GM12891 (cell line): Measurements from ENCODE around the gene VAMP8.

ENCODE experiments used
- POLR2A ChIP-seq: IDR thresholded peaks from 2 replicates; pipeline ENCODE4 v1.6.1; 2011; ENCODE audit warnings: low read depth, low read length, control low read depth
- POLR2AphosphoS5 ChIP-seq: IDR thresholded peaks from 2 replicates; pipeline ENCODE4 v1.6.1; 2011; ENCODE audit warnings: low read depth, low read length, control low read depth
- POU2F2 ChIP-seq: IDR thresholded peaks from 2 replicates; pipeline ENCODE4 v1.6.1; 2011; ENCODE audit warnings: low read depth, mild to moderate bottlenecking, control low read depth, low read length, moderate library complexity
- TAF1 ChIP-seq: IDR thresholded peaks from 2 replicates; pipeline ENCODE4 v1.6.1; 2011; ENCODE audit warnings: low read depth, low read length, control low read depth

DNA sequence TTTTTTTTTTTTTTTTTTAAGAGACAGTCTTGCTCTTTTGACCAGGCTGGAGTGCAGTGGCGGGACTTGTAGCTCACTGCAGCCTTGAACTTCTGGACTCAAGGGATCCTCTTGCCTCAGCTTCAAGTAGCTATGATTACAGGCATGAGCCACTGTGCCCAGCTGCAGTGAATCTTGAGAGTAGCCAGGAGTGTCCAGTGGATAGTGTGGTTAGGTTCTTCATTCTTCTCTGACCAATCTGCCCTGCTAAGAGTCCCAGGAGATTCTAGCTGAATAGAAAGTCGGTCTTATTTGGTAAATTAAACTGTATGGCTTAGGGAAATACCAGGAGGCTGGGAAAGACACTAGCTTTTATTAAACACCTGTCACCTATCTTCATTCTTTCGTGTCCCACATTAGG, 53.9 kb downstream of the VAMP8 start:
- TF ChIP-seq POLR2A (no peak), POLR2AphosphoS5 (no peak), TAF1 (no peak), POU2F2 (no peak)
